Mucosa of gallbladder (tissue), 1 donor: ENCODE results near the gene LRP3. TPM values are rescaled to one million over a fixed set of nuclear protein-coding genes. Genes with fewer than 3 reads are reported as not detected.

Experiments
- DNase-seq: peaks from one replicate; pipeline ENCODE4 v3.0.0-alpha.2; 2020; ENCODE audit warnings: low spot score
- total RNA-seq: library from RNA; stranded (reverse); gene quantifications from one replicate; pipeline ENCODE4 v1.2.1, GENCODE V29; 2021
- donor health status: DM: no; HTN: no; CAD: no.

Gene LRP3
- total RNA-seq, 1 donor from 2014 or later = 25.7 TPM

DNA sequence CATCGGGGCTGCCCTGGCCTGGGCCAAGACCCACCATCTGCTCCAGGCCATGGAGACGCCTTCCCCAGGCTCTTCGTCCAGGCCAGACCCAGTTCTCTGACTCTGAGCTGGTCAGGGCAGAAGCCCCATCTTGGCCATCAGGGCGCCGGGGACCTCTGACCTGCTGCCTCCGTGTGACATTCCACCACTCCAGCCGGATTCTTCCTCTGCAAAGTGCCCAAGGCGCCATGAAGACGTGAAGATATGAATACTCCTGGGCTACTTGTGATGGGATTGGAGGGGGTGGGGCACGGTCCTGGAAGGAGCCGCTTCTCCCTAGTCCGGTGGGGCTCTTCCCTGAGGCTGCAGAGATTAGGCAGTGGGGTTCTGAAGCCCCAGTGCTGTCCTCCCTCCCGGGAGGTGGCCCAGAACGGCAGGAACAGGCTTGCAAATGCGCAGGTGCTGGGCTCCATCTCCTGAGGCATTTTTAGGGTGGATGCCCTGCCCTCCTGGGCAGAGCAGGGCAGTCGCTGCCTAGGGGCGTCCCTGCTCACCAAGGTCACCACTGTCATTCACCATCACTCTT lies 57.5 kb downstream of the LRP3 start:
- no peak for DNase-seq

GRCh38 chr19:33252418-33252962 lies 58.4 kb downstream of the LRP3 start:
- DNase-seq = no peak

GRCh38 chr19:33252971-33253370 lies 58.8 kb downstream of the LRP3 start:
- no peak for DNase-seq

GRCh38 chr19:33254245-33254824 lies 60.2 kb downstream of the LRP3 start:
- no peak for DNase-seq

DNA sequence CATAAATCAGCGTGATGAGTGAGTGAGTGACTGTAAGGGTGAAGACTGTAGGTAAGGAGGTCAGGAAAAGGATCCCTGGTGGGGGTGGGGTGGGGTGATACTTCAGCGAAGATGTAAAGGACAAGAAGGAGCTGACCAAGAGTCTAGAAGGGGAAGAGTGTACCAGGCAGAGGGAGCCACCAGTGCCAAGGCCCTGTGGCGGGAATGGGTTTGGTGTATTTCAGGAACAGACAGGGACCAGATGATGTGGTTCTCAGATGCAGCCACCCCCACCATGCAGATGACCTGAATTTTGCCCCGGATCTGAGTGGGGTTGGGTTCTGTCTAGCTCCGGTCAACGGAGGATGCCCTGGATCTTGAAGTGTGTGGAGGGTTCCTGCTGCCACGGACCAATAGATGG lies 61.7 kb downstream of the LRP3 start:
- no peak for DNase-seq

GRCh38 chr19:33256261-33256660 lies 62.1 kb downstream of the LRP3 start:
- DNase-seq = no peak

DNA sequence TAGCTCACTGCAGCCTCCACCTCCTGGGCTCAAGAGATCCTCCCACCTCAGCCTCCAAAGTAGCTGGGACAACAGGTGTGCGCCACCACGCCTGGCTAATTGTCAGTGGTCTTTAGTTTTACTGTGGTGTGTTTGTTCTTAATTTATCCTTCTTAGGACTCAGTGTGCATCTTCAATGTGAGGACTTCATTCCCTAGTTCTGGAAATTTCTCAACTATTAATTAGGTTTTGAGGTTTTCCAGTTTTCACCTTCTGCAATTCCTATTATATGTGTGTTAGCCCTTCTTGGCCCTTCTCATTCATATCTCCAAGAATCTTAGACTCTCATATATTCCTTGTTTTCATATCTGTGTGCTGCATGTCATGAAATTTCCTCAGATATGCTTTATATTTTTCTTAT lies 63.7 kb downstream of the LRP3 start:
- no peak for DNase-seq

Other genes starting within 250 kb of the LRP3 start
- 19.8 TPM for gene CEP89, start 222.4 kb upstream of the LRP3 start, total RNA-seq
- gene FAAP24, start 222.1 kb upstream of the LRP3 start, total RNA-seq = 1.7 TPM
- 50.4 TPM for gene RHPN2, start 129.4 kb upstream of the LRP3 start, total RNA-seq
- 7.6 TPM for gene GPATCH1, start 113.1 kb upstream of the LRP3 start, total RNA-seq
- not detected for gene WDR88, start 62.2 kb upstream of the LRP3 start, total RNA-seq
- not detected for gene SLC7A10, start 31.5 kb downstream of the LRP3 start, total RNA-seq
- gene CEBPA, start 108.2 kb downstream of the LRP3 start, total RNA-seq = 22.2 TPM
- gene CEBPG, start 179.4 kb downstream of the LRP3 start, total RNA-seq = 18.0 TPM